T-helper 22 cell (primary cell): ENCODE data around the gene EFHC1.
"Not testable (repeated sequence)": the region's sequence is repeated elsewhere in the genome, so short reads cannot be mapped to it uniquely, and the experiment has no call there.

Experiments used
- DNase-seq: peaks from one replicate; pipeline ENCODE4 v3.0.0-alpha.2; 2020; ENCODE audit warnings: low read depth

The EFHC1 gene, protein sequence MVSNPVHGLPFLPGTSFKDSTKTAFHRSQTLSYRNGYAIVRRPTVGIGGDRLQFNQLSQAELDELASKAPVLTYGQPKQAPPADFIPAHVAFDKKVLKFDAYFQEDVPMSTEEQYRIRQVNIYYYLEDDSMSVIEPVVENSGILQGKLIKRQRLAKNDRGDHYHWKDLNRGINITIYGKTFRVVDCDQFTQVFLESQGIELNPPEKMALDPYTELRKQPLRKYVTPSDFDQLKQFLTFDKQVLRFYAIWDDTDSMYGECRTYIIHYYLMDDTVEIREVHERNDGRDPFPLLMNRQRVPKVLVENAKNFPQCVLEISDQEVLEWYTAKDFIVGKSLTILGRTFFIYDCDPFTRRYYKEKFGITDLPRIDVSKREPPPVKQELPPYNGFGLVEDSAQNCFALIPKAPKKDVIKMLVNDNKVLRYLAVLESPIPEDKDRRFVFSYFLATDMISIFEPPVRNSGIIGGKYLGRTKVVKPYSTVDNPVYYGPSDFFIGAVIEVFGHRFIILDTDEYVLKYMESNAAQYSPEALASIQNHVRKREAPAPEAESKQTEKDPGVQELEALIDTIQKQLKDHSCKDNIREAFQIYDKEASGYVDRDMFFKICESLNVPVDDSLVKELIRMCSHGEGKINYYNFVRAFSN

DNA sequence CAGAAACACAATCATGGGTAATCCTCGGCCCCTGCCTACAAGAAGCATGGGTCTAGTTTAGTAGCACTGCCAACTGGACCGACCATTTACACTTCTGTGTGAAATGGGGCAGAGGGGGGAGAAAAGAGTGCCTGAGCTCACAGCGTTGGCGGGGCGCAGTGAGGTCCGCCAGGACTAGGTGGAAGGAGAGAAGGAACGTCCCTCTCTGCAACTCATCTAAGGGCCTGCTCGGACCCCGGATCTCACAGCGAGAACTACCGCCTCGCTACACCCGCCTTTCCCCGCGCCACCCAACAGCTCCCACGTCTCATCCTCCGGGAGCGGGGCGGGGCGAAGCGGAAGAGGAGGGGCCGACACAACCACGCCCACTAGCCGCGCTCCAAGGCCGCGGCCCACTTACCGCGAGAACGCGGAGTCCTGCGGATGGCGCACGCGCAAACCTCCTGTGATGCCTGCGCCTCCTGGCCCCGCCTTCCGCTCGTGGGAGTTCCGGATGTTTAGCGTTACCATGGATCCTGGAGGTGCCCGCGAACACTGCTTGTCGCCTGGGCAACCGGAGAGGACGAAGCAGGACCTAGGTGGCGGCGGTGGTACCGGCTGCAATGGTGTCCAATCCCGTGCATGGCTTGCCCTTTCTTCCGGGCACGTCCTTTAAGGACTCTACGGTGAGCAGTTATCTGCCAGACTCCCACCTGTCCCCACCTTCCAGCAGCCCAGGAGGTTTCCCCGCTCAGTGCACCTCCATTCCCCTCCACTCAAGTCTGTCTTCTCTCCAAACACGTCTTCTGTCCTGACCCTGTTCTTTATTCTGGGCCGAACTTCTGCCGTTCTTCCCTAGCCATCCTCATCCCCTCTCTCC is at the start of gene EFHC1:
Gene EFHC1, plus strand, starts transcription at position 534 of the 859 bp plus-strand sequence. Its CDS starts 69 bp downstream, at position 603.
- DNase-seq, result peak; percentile 93

DNA sequence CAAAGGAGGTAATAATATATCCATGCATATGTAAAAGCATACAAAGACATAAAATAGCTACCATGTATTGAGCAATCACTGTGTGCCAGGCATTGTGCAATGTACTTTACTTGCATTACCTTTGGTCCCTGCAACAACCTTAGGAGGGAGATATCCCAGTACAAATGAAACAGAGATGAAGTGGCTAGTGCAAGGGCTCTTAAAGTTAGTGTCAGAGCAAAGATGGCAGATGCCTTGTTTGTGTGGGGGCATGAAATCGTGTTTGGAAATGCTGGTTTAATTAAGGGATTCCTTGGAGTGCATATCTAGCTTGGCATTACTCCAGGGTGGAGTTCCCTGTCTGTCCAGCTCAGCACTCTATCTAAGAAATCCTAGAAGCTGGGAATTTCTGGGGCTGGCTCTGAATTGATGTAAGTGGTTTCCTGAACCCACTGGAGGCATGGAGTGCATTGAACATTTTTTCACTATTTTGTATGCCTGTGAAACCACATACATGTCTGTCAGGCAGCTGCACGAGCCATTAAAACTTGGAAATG is 48.4 kb upstream of the EFHC1 start:
- no peak for DNase-seq

DNA sequence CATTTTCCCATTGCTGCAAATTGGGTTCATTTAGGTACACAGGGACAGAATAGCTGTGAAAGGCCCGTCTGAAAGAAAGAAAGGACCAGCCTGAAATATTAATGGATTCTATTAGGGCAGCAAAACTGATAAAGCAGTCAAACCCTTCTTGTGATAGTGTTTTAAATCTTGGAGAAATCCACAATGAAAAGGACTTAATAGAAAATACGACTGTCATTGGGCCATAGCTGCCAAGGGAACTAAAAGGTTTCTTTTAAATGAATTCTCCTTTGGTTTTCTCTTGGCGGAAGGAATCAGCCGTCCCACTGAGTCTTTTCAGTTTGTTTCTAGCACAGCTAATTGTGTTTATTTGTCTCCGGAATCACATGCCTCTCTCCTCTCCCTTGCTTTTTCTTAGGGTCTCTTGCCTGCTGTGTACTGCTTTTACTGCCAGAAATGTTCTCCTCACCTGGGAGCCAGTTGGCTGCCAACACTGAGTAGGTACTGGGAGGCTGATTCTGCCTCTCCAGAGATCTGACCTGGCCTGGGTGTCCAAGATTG is 46.9 kb upstream of the EFHC1 start:
- no peak for DNase-seq

DNA sequence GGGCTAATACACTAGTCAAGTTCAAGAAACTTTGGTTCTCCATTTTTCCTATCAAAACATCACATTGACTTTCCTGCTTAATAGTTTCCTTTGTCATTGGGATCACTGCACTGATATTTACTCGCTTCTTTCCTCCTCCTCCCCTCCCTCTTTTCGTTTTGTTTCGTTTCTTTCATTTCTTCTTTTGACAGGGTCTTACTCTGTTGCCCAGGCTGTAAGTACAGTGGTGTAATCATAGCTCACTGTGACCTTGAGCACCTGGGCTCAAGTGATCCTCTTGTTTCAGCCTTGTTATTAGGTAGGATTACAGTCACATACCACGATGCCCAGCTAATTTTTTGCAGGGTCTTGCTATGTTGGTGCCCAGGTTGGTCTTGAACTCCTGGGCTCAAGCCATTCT is 45.9 kb upstream of the EFHC1 start:
- no peak for DNase-seq

DNA sequence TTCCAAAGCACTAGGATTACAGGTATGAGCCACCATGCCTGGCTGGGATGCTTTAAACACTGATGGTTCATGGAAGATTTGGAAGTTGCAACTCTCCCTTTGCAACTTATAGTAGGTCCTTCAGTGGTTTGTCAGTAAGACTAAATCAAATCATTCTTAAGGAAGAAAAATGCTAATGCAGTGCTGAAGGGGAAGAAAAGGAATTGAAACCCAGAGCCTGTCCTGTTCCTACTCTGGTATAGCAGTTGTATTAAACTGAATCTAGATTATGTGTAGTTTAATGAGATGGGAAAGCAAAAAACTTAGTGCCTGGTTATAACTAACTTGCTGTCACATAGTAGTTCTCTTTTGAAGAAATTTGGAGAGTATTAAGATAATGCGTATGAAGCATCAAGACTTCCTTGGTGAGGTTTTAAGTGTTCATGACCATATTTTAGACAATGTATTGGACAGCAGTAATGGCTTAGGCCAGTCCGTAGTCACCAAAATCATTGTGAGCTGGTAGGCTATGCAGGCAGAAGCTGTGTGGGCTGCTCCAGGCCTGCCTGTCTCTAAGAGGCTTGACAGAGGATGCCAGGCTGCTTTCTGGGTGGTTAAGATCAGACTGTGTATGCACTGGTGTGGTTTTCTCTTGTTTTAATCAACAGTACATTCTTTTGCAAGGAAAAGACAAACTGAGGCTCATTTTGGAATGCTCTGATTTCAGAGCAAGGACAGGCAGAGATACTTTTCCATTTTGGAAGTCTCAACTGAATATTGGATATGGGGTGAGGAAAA is 44.2 kb upstream of the EFHC1 start:
- DNase-seq, result no peak

DNA sequence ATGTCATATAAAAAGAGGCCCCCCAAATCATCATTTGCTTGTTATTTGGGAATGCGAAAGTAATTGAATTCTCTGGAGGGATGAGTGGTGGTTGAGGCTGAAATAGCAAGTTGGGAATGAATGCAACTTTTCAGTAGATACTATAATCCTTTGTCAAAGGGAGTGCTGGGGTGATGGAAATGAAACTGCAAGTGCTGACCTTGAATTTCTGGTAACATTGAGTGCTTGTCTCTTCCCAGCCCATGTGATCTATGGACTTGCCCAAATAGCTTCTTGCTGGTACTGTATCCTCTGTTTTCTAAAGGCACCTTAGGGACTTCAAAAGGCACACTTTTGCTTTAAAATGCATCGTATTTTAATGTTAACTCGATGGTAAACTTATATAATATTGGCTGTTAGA is 43.4 kb upstream of the EFHC1 start:
- DNase-seq, result no peak

DNA sequence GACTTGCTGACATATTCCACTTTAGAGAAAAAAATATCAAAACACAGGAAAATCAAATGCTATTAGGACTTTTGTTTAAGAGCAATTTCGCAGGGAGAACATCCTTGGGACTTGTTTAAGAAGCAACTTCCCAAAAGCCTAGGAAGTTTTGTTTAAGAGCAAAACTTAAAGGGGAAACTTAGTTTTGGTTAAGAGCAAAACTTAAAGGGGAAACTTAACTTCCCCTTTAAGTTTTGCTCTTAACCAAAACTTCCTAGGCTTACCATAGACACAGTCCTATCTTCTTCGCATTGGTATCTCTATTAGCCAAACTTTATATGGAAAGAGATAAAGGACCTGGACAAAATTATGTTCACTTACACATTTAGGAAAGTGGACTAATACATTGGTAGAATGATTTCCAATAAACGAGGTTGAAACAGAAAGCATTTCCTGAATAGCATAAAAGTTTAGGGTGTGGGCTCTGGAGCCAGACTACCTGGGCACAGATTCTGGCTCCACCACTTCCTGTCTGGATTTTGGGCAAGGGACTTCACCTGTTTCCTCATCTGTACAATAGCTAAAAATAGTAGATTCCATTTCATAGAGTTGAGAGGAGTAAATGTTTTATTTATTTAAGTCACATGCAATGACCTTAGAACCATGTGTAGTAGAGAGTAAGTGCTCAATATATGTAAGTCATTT is 42.5 kb upstream of the EFHC1 start:
- no peak for DNase-seq

DNA sequence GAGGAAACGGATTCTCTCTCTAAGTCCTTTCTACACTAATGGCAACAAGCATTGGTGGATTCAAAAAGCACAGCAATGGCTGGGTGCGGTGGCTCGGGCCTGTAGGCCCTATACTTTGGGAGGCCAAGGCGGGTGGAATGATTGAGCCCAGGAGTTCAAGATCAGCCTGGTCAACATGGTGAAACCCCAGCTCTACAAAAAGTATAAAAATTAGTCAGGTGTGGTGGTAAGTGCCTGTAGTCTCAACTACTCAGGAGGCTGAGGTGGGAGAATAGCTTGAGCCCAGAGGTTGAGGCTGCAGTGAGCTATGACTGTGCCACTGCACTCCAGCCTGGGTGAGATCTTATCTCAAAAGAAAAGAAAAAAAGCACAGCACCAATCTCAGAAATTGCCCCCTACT is 38.9 kb upstream of the EFHC1 start:
- DNase-seq, result no peak

DNA sequence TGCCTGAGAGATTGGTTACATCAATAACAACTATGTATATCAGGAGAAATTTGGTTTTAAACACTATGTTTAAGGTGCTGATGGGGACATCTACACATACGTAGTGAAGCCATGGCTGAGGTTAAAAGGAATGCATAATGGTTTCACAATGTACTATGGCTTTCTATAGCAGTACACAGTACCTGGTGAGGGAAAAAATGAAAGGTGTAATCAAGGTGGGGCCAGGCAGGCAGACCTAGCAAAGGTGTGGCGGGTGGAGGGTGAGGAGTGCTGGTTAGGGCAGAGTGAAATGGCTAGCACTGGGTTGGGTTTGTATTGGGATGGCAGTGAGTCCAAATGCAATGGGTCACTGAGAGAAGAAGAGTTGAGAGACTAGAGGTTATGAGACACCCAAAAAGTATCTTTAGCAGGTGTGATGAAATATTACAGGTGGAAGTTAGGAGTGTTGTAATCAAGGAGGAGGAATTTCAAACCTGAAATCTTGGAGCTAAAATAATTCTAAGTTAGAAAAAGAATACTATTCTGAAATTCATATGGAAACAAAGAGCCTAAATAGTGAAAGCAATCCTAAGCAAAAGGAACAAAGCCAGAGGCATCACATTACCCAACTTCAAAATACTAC is 35.9 kb upstream of the EFHC1 start:
- no peak for DNase-seq

DNA sequence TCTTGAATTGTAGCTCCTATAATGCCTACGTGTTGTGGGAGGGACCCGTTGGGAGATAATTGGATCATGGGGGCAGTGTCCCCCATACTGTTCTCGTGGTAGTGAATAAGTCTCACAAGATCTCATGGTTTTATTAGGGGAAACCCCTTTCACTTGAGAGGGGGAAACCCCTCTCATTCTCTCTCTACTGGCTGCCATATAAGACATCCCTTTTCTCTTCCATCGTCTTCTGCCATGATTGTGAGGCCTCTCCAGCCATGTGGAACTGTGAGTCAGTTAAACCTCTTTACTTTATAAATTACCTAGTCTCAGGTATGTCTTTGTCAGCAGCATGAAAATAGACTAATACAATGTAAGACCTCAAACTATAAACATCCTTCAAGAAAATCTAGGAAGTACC is 35.1 kb upstream of the EFHC1 start:
- DNase-seq, result no peak

DNA sequence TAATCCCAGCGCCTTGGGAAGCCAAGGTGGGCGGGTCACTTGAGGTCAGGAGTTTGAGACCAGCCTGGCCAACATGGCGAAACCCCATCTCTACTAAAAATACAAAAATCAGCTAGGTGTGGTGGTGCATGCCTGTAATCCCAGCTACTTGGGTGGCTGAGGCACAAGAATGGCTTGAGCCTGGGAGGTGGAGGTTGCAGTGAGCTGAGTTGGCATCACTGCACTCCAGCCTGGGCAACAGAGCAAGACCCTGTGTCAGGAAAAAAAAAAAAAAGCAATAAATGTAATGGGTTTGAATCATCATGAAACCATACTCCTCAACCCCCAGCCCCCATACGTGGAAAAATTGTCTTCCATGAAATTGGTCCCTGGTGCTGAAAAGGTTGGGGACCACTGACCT is 32.0 kb upstream of the EFHC1 start:
- not testable (repeated sequence) for DNase-seq

DNA sequence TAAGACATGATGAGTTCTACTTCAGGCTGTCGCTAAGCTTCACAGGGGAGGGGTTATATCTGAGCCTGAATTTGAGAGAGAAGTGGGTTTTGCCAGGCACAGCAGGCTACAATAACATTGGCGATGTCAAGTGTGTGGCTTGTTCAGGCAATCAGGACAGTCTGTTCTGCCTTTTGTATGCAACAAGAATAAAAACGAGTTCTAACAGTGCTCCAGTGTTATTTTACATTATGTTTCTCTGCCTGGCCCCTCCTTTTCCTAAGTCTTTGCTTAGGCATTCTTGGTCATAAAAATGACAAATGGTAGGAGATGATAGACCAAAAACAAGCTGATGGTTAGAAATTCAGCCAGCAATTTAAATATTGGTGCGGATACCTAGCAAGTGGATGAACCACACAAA is 31.4 kb upstream of the EFHC1 start:
- DNase-seq, result no peak

DNA sequence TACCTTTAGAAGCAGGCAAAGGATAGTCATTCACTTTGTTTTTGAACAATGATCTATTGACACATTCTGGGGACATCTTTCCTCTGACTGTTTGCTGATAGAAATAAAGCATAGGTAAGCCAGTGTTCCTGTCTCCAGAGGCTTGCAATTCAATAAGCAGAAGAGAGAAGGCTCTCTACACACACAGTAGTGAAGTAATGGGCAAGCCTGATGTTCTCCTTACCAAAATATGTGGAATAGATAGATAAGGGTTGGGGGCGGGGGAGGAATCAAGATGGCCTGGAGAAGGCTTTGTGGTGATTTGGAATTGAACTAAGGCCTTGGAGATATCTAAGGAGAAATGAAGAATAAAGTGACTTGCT is 30.9 kb upstream of the EFHC1 start:
- no peak for DNase-seq

DNA sequence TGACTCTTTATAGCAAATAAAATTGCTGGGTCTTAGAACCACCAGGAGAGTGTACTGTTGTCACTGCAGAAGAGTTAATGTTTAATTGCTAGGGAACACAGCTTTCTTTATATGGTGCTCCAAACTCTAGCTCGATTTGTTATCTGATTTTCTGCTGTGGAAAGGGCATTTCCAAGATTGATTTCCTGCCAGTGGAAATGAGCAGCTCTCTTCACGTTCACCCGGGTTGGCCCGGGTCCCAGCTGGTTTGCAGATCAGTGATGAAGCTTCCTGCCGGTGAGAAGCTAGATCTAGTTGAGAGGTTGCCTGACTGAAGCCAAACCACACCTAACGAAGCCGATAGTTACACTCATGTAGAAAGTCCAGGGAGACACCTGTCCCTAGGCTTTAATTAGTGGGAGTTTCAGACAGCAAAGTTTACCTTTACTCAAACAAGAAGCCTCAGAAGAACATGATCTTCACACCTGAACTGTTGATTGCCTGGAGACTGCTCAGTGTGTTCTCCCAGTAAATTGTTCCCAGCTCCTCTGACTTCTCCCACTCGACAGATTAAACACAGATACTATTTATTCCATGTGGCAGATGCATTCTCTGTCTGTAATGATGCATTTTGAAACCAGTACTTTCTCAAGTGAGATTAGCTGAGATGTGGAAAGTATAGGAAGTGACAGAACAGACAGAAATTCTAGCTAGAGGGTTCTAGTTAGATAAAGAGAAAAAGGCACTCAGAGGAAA is 30.3 kb upstream of the EFHC1 start:
- DNase-seq, result peak; percentile 73

DNA sequence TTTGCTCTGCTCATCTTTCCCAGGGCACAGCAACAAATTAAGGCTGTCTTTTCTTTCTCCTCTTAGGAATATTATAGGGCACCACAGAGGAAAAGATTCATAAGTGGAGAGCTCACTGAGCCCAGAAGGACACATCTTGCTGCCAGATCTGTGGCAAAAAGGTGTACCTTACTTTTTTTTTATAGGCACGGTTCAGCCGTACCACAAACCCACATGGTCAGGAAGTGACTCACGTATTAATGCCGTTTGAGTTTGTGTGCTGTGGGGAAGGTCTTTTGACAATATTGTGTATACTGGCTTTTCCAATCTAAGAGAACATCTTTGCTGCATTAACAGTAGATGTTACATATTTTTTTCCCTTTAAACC is 29.8 kb upstream of the EFHC1 start:
- DNase-seq, result peak; percentile 65

DNA sequence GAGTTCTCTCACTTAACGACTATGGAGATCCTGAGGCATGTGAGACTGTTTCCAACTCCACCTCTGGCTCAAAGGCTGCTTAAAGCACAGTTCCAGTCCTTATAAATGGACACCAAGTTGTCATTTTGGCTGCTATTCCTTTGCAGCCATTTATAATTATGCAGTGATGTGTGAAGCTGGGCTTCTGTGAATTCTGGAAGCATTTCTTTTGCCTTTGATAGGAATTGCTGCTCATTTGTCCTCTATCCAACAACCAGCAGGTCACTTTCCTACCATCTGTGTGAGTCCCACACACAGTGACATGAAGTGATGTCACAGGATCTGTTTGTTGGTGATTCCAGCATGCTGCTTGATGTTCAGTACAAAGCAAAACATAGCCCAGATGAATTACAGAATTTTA is 28.5 kb upstream of the EFHC1 start:
- DNase-seq, result no peak

DNA sequence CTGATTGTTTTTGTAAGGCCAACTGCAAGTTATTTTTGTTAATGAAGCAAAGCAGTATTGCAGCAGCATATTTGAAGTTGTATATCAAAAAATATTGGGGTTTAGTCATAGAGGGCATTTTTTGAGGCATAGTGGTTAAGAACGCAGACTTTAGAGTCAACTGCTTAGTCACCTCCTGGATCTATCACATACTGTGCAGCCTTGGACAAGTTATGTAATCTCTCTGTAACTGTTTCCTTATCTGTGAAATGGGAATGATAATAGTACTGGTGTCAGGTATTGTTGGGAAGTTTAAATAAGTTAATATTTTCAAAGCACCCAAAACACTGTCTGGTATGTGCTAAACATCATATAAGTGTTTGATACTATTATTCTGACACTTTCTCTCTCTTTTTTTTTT is 27.2 kb upstream of the EFHC1 start:
- no peak for DNase-seq

DNA sequence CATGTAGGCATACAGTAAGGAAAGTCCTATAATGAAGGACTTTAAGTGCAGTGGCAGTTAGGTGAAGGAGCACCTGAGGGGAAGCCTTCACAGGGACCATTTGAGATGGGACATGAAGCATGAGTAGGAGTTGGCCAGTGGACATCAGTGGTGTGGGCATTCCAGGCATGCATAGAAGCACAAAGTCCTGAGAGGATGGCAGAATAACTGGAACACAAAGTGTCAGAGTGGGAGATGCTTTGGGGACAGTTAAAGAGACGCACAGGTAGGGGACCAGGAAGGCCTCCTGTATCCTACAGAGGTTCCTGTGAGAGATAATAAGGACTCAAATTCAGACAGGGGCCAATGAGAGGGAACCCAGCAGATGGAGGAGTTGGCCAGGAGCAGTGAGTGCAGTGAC is 26.4 kb upstream of the EFHC1 start:
- no peak for DNase-seq

DNA sequence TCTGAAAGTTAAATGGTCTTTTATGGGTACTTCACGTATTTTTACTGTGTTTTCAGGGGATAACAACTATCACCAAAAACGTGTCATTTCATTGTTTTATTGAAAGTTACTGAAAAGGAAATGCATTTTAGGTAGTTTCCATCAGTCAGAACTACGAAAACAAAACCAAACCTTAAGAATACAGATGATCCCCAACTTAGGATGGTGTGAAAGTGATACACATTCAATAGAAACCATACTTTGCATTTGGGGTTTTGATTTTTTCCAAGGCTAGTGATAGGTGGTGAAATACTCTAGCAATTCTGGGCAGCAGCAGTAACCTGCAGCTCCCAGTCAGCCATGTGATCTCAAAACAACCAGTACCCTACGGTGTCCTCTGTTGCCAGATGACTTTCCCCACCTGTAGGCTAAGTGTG is 25.9 kb upstream of the EFHC1 start:
- DNase-seq, result no peak

DNA sequence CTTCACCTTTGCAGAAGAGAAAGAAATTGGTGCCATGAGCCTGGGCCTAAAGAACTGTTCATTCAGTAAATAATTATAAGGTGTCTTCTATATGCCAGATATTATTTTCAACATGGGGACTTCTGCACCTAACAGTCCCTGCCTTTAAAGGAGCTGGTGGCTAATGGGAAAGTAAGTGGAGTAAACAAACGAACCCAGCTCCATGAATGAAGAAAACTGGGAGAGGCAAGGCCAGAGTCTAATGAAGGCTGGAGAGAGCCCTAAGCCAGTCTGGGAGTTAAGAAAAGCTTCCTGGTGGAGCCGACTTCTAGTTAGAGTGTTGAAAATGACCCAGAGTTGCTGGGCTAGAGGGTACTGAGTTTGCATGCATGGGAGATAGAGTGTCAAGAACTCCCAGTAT is 24.2 kb upstream of the EFHC1 start:
- no peak for DNase-seq
